Endometrial microvascular endothelial cells (primary cell): Measurements from ENCODE around the gene RPL3. TPM values are rescaled to one million over a fixed set of nuclear protein-coding genes. Genes with fewer than 3 reads are reported as not detected.

Source experiments
- in situ Hi-C: cut with HindIII; loops from 2 replicates; pipeline ENCODE4 v1.10.0; 2017; ENCODE audit warnings: low sequenced_read_pairs, low pct_unique_long_range_greater_than_20kb; ENCODE audit errors: inconsistent ontology term
- total RNA-seq: library from RNA; depleted of rRNA; stranded (reverse); fragments of >200 nt; gene quantifications from one replicate; pipeline ENCODE4 v1.2.3, GENCODE V29; 2015; ENCODE audit errors: inconsistent ontology term

The RPL3 gene
- total RNA-seq, 1 donor from 2014 or later, result 1,837 TPM

- in situ Hi-C loops, result no loop called here
Measured at GRCh38 chr22:39303892-39304671, 15.3 kb downstream of the RPL3 start.

DNA sequence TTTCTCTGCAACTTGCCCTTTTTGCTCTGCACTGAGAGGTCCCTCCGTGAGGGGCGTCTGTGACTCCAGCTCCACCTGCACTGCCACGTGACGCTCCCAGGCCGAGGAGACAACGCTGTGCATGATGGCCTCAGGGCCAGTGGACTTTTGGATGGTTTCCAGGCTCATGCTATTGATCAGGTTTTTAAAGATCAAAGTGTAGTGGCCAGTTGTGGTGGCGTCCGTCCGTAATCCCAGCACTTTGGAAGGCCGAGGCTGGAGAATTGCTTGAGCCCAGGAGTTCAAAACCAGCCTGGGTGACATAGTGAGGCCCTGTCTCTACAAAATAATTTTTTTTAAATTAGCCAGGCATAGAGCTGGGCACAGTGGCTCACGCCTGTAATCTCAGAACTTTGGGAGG, 16.1 kb downstream of the RPL3 start:
- in situ Hi-C loops, result no loop called here

DNA sequence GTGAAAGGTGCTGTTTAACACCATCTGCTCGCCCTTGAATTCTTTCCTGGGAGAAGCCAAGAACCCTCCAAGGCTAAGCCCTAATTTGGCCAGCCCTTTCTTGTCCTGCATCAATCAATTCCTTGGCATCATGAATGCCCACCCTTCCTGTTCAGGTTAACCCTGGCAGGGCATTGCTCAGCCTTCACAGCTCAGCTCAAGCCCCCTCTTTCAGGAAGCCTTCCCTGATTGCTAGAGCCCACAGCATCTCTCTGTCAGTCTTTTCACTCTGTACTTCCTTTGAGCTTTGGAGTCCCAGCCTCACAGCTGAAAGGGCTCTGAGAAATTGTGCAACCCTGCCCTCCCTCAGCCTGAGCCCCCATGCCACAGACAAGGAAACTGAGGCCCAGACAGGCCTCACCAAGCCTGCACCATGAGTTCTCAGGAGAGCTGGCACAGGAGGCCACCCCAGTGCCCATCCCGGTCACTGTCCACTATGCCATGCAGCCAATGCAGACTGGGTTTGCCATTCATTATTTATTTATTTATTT, 16.9 kb downstream of the RPL3 start:
- in situ Hi-C loops, result no loop called here

- in situ Hi-C loops, result no loop called here
Measured at GRCh38 chr22:39301926-39302325, 17.5 kb downstream of the RPL3 start.

GRCh38 chr22:39301108-39301507, 18.3 kb downstream of the RPL3 start:
- in situ Hi-C loops, result no loop called here

GRCh38 chr22:39300186-39300830, 19.1 kb downstream of the RPL3 start:
- in situ Hi-C loops, result no loop called here

- in situ Hi-C loops, result no loop called here
Measured at GRCh38 chr22:39299829-39300178, 19.6 kb downstream of the RPL3 start.

- in situ Hi-C loops, result no loop called here
Measured at GRCh38 chr22:39298241-39298987, 21.0 kb downstream of the RPL3 start.

DNA sequence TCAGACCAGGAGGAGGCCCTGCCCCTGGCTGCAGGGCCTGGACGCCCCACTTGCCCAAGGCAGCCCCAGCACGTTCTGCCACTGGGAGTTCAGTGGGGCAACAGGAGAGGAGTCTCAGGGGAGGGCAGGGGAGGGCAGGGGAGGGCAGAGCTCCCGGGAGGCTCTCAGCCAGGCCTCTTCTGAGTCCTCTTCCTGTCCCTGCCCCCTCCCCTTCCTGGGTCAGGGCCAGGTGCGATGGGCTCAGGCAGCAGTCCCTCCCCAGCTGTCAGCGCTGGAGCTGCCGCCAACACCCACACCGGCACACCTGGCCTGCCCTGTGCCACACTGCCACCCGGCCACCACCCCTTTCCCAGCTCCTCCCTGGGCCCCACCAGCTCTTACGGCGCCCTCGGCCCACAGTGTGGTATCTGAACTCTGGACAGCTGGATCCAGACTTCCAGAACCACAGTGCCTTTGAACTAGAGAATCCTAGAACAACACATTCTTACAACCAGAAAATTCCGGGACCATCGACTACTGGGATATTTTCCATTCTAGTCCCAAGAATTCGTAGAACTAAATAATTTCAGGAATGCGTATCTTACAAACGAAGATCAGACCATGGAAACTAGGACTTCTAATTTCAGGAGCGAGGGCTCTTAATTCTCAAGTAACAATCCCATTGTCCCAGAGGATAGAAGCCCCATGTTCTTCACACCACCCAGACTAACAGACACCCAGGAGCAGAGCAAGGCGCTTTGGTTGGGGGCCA, 21.8 kb downstream of the RPL3 start:
- in situ Hi-C loops, result no loop called here

DNA sequence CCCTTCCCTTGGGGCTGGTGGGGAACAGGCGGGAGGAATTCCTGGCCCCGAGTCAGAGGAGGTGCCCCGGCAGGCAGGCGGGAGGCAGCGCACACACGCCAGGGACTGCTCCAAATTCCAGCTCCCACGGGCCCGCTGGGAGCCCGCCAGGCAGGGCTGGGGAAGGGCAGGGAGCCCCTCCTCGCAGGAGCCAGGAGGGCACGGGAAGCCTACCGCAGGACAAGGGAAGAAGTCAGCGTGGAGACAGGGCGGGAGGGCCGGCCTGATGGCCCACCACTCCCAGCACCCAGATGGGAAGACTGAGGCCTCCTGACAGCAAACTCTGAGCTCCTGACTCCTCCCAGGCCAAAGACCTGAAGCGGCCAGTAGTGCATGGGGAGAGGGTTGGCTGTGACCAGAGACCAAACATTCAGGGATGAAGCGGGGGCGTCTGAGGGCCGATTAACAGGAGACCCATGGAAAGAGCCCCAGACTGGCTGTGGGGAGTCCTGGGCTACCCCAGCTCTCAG, 22.4 kb downstream of the RPL3 start:
- in situ Hi-C loops, result no loop called here

- in situ Hi-C loops, result no loop called here
Measured at GRCh38 chr22:39296535-39296934, 22.9 kb downstream of the RPL3 start.

GRCh38 chr22:39294571-39295468, 24.6 kb downstream of the RPL3 start:
- in situ Hi-C loops, result no loop called here

DNA sequence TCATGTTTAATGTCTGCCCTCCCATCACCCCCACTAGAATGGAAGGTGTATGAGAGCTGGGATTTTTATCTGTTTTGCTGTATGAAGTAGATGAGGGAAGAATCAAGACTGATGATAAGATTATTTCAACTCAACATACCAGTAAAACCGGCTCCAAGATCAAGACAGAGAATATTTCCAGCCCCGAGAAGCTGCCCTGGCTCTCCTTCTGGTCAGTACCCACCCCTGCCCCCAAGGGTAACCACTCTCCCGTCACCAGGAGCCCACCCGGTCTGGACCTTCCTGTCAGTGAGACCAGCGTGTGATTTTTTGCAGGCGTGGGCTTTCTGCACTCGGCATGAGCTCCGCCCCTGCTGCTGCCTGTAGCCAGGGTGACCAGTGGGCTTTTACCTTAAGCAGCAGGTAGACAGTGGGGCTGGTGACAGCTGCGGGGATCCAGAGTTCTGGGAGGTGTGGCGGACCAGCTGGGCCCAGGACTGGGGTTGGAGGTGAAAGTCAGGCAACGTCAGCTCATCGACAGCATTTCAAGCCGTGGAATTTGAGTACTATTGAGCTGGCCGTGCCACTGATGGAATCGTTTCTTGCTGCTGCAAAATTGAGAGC, 25.6 kb downstream of the RPL3 start:
- in situ Hi-C loops, result no loop called here

DNA sequence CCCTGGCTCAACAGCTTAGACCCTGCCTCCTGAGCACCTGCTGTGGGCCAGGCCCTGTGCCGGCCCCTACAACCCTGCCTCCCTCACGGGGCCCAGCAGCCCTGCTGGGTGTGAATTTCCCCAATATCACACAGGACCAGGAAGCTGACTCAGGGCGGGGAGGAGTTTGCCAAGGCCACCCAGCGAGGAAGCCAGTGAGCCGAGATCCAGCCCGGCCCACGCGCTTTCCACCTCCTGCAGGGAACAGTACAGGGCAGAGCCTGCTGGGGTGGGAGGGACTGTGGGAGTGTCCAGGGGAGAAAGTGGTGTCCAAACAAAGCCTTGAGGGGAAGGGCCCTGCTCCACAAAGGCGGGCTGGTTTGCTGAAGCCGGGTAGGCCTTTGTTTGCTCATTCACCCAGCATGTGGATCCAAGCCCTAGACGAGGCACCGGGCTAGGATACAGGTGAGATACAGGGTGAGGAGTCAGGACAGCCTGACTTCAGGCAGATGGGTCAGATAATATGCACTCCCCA, 26.8 kb downstream of the RPL3 start:
- in situ Hi-C loops, result no loop called here

DNA sequence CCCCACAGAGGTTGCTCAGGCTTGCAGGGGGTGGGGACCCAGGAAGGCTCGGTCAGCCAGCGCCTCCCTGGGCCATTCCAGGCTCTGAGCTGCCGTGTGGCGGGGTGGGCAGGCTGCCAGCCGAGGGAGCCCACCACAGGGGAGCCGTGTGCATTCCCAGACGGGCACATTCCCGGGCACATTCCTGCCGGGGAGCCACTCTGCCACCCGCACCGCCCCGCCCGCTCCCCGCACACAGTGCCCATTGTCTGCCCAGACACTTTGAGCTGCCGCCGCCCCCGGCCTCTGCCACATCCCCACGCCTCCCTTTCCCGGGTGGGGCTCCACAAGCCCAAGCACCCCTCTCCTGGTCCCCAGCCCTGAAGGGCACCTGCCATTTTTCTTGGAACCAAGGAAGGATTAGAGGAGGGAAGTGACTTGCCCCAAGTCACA, 27.4 kb downstream of the RPL3 start:
- in situ Hi-C loops, result no loop called here

GRCh38 chr22:39291523-39291922, 27.9 kb downstream of the RPL3 start:
- in situ Hi-C loops, result no loop called here

GRCh38 chr22:39290724-39291161, 28.7 kb downstream of the RPL3 start:
- in situ Hi-C loops, result no loop called here
